NCI-H748 treated with DMSO at 0.1 percent for 48 hours (cell line): ENCODE measurements around the gene SMPD2.
"Not testable (repeated sequence)": the region's sequence is repeated elsewhere in the genome, so short reads cannot be mapped to it uniquely, and the experiment has no call there.

ENCODE experiments used
- DNase-seq: peaks from one replicate; lab custom pipeline; 2025; lab: John Stamatoyannopoulos, UW

Gene SMPD2

DNA sequence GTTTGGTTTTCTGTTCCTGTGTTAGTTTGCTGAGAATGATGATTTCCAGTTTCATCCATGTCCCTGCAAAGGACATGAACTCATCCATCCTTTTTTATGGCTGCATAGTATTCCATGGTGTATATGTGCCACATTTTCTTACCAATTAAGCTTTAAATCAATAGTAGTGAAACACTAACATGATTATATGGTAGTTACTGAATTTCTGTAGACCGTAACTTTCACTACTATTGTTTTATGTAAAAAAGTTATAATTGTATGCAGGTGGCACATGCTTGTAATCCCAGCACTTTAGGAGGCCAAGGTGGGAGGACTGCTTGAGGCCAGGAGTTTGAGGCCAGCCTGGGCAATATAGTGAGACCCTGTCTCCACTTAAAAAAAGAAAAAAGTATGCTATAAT is 20.7 kb downstream of the SMPD2 start:
- not testable (repeated sequence) for DNase-seq

GRCh38 chr6:109461733-109462526 is 21.4 kb downstream of the SMPD2 start:
- no peak for DNase-seq

- peak; percentile 11 for DNase-seq
These were observed 25.2 kb downstream of the SMPD2 start for GRCh38 chr6:109465772-109466171.

GRCh38 chr6:109466212-109466923 is 25.8 kb downstream of the SMPD2 start:
- no peak for DNase-seq

DNA sequence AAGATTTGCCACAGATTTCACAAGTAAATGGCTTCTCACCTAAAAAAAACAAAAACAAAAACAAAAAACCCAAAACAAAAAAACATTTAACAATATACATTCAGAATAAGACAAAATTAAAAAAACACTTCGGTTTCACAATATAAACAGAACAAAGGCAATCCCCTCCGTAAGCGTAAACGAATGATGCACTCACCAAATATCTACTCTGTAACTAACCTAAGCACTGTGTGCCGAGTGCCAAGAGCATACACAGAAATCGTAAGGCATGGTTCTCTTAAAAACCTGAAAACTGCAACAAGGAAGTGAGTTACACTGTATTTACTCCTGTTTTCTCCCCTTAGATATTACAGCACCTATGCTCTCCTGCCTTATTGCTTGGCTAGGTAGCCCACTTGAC is 27.2 kb downstream of the SMPD2 start:
- DNase-seq, result no peak

DNA sequence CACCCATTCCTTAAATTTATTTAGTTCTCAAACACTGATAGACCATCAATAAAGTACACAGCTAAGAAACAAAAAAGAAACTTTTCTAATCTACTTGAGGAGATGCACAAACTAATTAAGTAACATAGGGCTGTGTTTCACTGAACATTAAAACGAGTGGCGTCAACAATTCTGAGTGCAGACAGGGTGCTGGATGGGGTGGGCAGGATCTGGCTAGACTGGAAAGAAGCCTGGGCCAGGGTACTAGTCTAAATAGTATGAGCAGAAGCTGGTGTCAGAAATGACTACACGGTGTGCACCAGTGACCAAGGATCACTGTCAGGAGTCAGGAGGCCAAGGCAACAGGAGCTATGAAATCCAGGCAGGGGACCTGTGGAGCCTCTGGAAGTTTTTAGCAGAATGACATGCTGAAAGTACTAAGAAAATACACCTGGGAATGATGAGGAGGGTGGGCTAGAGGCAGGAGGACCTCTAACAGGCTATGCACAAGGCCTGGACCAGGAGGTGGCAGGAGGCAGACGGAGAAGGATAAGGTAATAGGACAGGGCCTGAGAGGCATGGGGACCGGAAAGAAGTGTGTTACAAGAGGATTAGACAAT is 29.2 kb downstream of the SMPD2 start:
- DNase-seq, result no peak

- no peak for DNase-seq
These were observed 30.7 kb downstream of the SMPD2 start for GRCh38 chr6:109471105-109471810.

GRCh38 chr6:109472132-109472995 is 31.8 kb downstream of the SMPD2 start:
- no peak for DNase-seq

DNA sequence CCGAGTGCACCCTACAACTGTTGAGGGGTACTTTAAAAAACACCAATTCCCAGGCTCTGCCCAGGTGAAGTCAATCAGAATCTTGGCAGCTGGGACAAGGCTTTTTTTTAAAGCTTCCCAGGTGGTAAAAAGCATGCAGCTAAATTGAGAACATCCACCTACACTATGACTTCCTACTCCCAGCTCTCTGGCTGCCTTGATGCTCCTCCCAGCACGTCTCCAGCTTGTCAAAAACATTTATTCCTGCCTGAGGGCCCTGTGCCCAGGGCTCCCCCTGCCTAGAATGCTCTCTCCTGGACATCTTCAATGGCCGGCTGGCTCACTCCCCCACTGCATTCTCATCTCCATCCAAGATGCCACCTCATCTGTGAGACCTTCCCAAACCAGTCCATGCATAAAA is 32.6 kb downstream of the SMPD2 start:
- no peak for DNase-seq

DNA sequence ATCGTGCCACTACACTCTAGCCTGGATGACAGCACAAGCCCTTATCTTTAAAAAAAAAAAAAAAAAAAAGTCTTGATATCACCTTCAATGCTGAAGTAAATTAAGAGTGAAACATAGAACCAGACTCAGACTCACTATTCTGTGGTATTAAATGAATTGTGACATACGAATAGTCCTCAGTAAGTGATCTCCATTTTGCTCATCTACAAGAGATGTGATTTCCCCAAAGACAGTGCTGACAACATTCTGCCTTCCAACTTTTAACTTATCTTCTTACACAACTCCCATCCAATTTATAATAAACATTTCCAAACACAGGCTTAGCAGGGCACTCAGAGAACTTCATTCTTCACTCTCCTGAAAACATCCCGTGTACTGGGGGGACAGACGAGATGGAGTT is 34.5 kb downstream of the SMPD2 start:
- no peak for DNase-seq

DNA sequence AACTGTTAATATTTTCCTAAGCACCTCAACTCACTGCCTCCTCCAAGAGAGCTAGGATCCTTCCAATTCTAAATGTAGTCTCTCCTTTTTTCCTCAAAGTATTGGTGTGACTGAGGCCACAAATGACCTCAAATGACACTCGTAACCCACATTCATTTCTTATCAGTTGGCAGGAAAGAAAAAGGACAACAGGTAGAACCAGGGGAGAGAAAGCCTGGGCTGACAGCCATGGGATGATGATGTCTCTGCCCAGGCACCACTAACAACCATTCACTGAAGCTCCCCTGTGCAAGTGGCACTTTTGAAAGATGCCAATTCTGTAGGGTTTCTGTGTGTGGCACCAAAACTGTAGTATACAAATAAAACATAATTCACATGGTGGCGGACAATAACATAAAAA is 35.1 kb downstream of the SMPD2 start:
- no peak for DNase-seq

DNA sequence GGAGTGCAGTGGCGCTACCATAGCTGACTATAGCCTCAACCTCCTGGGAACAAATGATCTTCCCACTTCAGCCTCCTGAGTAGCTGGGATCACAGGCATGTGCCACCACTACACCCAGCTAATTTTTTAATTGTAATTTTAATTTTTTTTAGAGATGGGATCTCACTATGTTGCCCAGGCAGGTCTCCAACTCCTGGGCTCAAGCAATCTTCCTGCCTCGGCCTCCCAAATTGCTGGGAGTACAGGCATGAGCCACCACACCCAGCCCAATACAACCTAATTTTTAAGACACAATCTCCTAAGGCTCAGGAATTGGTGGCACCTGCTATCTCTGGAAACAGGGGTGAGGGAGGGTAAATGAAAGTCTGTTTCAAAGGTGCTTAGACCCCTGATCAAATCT is 36.7 kb downstream of the SMPD2 start:
- DNase-seq, result no peak

DNA sequence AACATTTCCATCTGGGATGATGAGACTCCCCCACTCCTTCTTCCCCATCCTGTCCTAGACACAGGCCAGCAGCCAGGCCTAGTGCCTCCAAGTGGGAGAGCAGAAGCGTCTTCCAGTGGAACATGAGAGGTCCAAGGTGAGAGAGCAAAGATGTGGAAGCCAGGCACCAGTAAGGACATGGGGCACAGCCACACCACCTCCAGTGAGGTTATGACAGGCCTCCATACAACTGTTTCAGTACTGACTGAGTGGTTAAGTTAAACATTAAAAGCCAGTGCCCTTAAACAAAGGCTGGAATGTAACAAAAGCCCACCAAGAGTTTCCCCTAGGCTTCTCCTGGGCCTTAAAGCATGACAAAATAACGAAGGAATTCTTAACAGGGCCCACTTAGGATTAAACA is 37.2 kb downstream of the SMPD2 start:
- no peak for DNase-seq

DNA sequence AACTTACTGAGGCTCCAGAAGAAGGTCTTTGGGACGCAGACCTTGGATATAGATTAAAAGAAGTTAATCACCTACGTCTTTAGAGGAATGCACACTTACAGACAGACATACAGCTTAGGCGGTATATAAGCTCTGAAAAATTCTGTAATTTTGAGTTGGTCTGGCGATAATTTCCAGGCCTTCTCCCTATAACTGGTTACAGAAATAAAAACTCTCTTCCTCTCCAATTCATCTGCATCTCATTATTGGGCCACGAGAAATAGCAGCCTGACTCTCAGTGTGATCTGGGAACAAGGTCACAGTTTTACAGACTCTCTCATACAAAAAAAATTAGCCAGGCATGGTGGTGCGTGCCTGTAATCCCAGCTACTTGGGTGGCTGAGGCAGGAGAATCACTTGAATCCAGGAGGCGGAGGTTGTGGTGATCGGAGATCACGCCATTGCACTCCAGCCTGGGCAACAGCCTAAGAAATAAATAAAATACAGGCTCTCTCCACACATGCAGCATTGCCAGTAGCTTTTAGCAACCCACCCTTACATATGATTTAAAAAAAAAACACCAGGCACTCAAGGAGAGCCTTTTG is 37.8 kb downstream of the SMPD2 start:
- DNase-seq, result no peak

GRCh38 chr6:109478841-109479624 is 38.5 kb downstream of the SMPD2 start:
- no peak for DNase-seq

DNA sequence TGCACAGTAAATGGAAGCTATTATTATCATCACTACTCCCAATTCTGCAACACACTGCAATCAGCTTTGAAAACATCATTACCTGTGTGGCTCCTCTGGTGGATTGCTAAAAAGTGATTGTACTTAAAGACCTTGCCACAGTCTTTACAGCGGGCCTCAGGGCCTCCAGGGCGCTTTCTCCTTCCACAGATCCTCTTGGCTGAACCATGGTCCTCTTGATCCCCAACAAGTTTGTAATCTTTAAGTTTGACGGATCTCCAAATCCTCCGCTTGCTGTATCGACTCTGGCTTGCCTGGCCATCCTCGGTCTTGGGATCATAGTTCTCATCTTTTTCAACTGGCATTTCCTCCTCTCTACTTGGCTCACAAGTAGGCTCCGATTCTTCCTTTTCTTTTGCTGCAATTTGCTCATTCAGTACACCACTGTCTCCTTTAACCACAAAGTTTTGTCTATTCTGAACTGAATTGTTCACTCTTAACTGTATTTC is 40.5 kb downstream of the SMPD2 start:
- no peak for DNase-seq

DNA sequence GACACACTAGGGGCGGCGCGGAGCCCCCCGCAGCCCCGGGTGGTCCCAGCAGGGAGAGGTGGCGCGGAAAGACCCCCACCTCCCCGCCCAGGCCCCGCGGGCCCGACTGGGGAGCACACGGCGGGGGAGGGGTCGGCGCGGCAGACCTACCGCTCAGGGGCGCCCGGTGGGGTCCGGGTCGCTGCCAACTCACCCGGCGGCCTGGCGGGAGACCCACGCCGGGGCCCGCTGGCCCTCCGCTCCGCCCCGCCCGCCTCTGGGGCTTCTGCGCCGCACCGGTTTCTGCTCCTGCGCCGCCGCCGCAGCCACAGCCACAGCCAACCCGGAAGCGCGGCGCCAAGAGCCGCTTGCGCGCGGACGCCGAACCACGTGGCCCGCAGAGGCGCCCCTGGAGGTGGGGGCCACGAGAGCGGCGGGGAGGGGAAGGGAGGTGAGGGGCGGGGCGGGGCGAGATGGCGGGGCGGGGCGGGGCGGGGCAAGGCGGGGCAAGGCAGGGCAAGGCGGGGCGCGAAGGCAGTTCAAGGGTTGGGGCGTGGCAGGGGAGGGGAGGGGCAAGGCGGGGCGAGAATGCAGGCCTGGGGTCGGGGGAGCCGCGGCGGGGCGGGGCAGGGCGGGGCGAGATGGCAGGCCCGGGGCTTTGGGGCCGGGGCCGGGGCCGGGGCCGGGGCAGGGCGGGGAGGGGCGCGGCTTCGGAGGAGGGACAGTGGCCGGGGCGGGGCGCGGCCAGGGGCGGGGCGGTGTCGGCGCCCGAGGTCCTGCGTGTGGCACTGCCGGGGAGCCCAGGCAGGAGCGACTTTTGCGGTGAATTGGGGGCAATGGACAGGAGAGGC is 42.6 kb downstream of the SMPD2 start, which contains the start of gene ZBTB24:
Gene ZBTB24 (minus strand): TSS at position 315 of the 830 bp plus-strand sequence. CDS start 1,193 bp downstream, outside the sequence.
- peak; percentile 88 for DNase-seq

- no peak for DNase-seq
These were observed 43.2 kb downstream of the SMPD2 start for GRCh38 chr6:109483735-109484057.

- DNase-seq, result no peak
These were observed 43.6 kb downstream of the SMPD2 start for GRCh38 chr6:109484122-109484521.
